ENCODE measurements around the gene WFS1.

GRCh38 chr4:6269616-6270511, at the start of gene WFS1:
- TF ChIP-seq, protein P1, sequence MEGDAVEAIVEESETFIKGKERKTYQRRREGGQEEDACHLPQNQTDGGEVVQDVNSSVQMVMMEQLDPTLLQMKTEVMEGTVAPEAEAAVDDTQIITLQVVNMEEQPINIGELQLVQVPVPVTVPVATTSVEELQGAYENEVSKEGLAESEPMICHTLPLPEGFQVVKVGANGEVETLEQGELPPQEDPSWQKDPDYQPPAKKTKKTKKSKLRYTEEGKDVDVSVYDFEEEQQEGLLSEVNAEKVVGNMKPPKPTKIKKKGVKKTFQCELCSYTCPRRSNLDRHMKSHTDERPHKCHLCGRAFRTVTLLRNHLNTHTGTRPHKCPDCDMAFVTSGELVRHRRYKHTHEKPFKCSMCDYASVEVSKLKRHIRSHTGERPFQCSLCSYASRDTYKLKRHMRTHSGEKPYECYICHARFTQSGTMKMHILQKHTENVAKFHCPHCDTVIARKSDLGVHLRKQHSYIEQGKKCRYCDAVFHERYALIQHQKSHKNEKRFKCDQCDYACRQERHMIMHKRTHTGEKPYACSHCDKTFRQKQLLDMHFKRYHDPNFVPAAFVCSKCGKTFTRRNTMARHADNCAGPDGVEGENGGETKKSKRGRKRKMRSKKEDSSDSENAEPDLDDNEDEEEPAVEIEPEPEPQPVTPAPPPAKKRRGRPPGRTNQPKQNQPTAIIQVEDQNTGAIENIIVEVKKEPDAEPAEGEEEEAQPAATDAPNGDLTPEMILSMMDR (conservative IDR thresholded peaks at IDR 0.05 in 1 of 2, IDR thresholded peaks at IDR 0.05 in 1 of 2; ENCODE audit: low read depth in 1 of 2, low read length in 2 of 2): no peak
- no peak for TF ChIP-seq EZH2 (IDR thresholded peaks at IDR 0.05; ENCODE audit: low read length, missing control alignments)

All from fibroblast of lung (primary cell).